Uterus (tissue), 2 donors: Measurements from ENCODE around the gene RFPL3.

Experiments used
- POLR2A ChIP-seq, 2 donors: fragments of 450-650 bp; IDR thresholded peaks; one replicate each; pipeline ENCODE4 v1.6.1; 2016; ENCODE audit warnings: antibody characterized with exemption in 2 of 2, mild to moderate bottlenecking in 1 of 2, moderate library complexity in 1 of 2
- TF ChIP-seq, protein P1 (sequence below), 4 experiments: fragments of 200-600 bp in 2 of 4; fragments of 450-650 bp in 2 of 4; sonication (generic) in 2 of 4; IDR thresholded peaks; one replicate each; pipeline ENCODE4 v1.5.1; 2016 to 2019; ENCODE audit warnings: antibody characterized with exemption in 4 of 4, mild to moderate bottlenecking in 2 of 4, moderate library complexity in 1 of 4

GRCh38 chr22:32323513-32324164, 34.0 kb upstream of the RFPL3 start:
- TF ChIP-seq, protein P1, sequence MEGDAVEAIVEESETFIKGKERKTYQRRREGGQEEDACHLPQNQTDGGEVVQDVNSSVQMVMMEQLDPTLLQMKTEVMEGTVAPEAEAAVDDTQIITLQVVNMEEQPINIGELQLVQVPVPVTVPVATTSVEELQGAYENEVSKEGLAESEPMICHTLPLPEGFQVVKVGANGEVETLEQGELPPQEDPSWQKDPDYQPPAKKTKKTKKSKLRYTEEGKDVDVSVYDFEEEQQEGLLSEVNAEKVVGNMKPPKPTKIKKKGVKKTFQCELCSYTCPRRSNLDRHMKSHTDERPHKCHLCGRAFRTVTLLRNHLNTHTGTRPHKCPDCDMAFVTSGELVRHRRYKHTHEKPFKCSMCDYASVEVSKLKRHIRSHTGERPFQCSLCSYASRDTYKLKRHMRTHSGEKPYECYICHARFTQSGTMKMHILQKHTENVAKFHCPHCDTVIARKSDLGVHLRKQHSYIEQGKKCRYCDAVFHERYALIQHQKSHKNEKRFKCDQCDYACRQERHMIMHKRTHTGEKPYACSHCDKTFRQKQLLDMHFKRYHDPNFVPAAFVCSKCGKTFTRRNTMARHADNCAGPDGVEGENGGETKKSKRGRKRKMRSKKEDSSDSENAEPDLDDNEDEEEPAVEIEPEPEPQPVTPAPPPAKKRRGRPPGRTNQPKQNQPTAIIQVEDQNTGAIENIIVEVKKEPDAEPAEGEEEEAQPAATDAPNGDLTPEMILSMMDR (IDR thresholded peaks at IDR 0.05): no peak
- no peak for TF ChIP-seq POLR2A (IDR thresholded peaks at IDR 0.05)
